GM12878 (cell line): Measurements from ENCODE around the gene TESPA1. TPM values are rescaled to one million over a fixed set of nuclear protein-coding genes. Genes with fewer than 3 reads are reported as not detected.

Source experiments
- ATAC-seq: fragments of 200-7000 bp; cut with Tn5 transposase; 3 replicates; pipeline ENCODE4 v1.9.1; 2020; ENCODE audit warnings: mild to moderate bottlenecking, moderate library complexity
- BruUV-seq: library from RNA; stranded (reverse); fragments of 400-500 nt; replicated peaks from 2 replicates; lab custom pipeline; 2021; lab: Mats Ljungman, UMichigan
- CTCF ChIA-PET: fragments of 300-600 bp; sonication (Branson Sonifier 250); formaldehyde crosslinking; extraction: SDS; loops from one replicate; lab custom pipeline; 2021; ENCODE audit warnings: inconsistent platforms; lab: Yijun Ruan, JAX
- POLR2A ChIA-PET: fragments of 350-600 bp; formaldehyde crosslinking; extraction: SDS; loops from one replicate; lab custom pipeline; 2021; ENCODE audit warnings: inconsistent platforms; lab: Charles Lee
- RAD21 ChIA-PET: fragments of 300-600 bp; sonication (Branson Sonifier 250); formaldehyde crosslinking; loops from one replicate; lab custom pipeline; 2023; ENCODE audit warnings: antibody characterized with exemption; ENCODE audit not compliant: unreplicated experiment; lab: Charles Lee
- SMC1A ChIA-PET: fragments of 300-600 bp; sonication (Branson Sonifier 250); formaldehyde crosslinking; loops from one replicate; lab custom pipeline; 2023; ENCODE audit not compliant: unreplicated experiment, uncharacterized antibody; lab: Charles Lee
- DNase-seq: peaks from one replicate; pipeline ENCODE4 v3.0.0-alpha.2; 2011; ENCODE audit warnings: low read depth, low spot score
- FAIRE-seq: peaks from 3 replicates; lab custom pipeline; 2011; peaks lifted over from hg19 to GRCh38; lab: Jason Lieb, UNC
- H2AFZ ChIP-seq: 2 replicates; pipeline ENCODE4 v1.6.0; 2011; ENCODE audit warnings: low read depth, low read length, control low read depth; ENCODE audit not compliant: control insufficient read depth
- H3K27ac ChIP-seq: 2 replicates; pipeline ENCODE4 v1.5.1; 2011; ENCODE audit warnings: control low read depth; ENCODE audit not compliant: control insufficient read depth, insufficient read depth
- H3K27me3 ChIP-seq, 2 experiments: replicated peaks in 1 of 2; 2 replicates each; pipeline versions ENCODE4 v1.6.0 to v1.6.1; 2011; ENCODE audit warnings: low read length in 1 of 2; ENCODE audit not compliant: control insufficient read depth in 2 of 2, insufficient read depth in 2 of 2
- H3K36me3 ChIP-seq, 2 experiments: 2 replicates each; pipeline ENCODE4 v1.5.1; 2011; ENCODE audit warnings: low read length in 1 of 2; ENCODE audit not compliant: control insufficient read depth in 2 of 2, insufficient read depth in 2 of 2
- H3K4me1 ChIP-seq: 2 replicates; pipeline ENCODE4 v1.6.1; 2011; ENCODE audit warnings: mild to moderate bottlenecking, low read length, moderate library complexity, mixed read lengths; ENCODE audit not compliant: control insufficient read depth, insufficient read depth
- H3K4me2 ChIP-seq: 2 replicates; pipeline ENCODE4 v1.6.0; 2011; ENCODE audit warnings: control low read depth; ENCODE audit not compliant: control insufficient read depth, insufficient read depth
- H3K4me3 ChIP-seq: fragments of 200-600 bp; sonication (generic); 2 replicates; pipeline ENCODE4 v1.5.1; 2016
- H3K79me2 ChIP-seq: 2 replicates; pipeline ENCODE4 v1.6.0; 2011; ENCODE audit warnings: low read length; ENCODE audit not compliant: control insufficient read depth, insufficient read depth
- H3K9ac ChIP-seq: 2 replicates; pipeline ENCODE4 v1.8.0; 2011; ENCODE audit warnings: low read length, control low read depth, mixed read lengths; ENCODE audit not compliant: control insufficient read depth, insufficient read depth
- H3K9me3 ChIP-seq: replicated peaks from 3 replicates; pipeline ENCODE4 v1.5.1; 2011; ENCODE audit warnings: mild to moderate bottlenecking, low read length; ENCODE audit not compliant: control insufficient read depth, insufficient read depth
- H4K20me1 ChIP-seq: 2 replicates; pipeline ENCODE4 v1.6.0; 2011; ENCODE audit not compliant: control insufficient read depth, insufficient read depth
- CHD1 ChIP-seq: IDR thresholded peaks from 2 replicates; pipeline ENCODE4 v1.6.1; 2012; ENCODE audit warnings: low read depth, low read length, improper control_type of control experiment
- EZH2 ChIP-seq: IDR thresholded peaks from 2 replicates; pipeline ENCODE4 v1.6.1; 2012; ENCODE audit warnings: low read depth, mild to moderate bottlenecking, control low read depth, inconsistent platforms, low read length, borderline replicate concordance; ENCODE audit not compliant: control insufficient read depth
- IKZF2 ChIP-seq, 2 experiments: fragments of 450-650 bp; IDR thresholded peaks; 2 replicates each; pipeline ENCODE4 v1.6.1; 2017; ENCODE audit warnings: mild to moderate bottlenecking in 2 of 2, moderate library complexity in 2 of 2
- KAT2A ChIP-seq: conservative IDR thresholded peaks from 2 replicates; pipeline ENCODE4 v1.6.1; 2011; ENCODE audit warnings: low read depth, low read length; ENCODE audit not compliant: control insufficient read depth
- STAT1 ChIP-seq: fragments of 450-650 bp; conservative IDR thresholded peaks from 2 replicates; pipeline ENCODE4 v1.6.1; 2014; ENCODE audit warnings: antibody characterized with exemption, mild to moderate bottlenecking
- TCF3 ChIP-seq: IDR thresholded peaks from 2 replicates; pipeline ENCODE4 v1.6.1; 2012; ENCODE audit warnings: low read depth, mild to moderate bottlenecking, low read length, borderline replicate concordance; ENCODE audit not compliant: insufficient read depth
- YY1 ChIP-seq: IDR thresholded peaks from 2 replicates; pipeline ENCODE4 v1.6.1; 2011; ENCODE audit warnings: low read depth, mild to moderate bottlenecking, low read length
- ZNF274 ChIP-seq: IDR thresholded peaks from one replicate; pipeline ENCODE4 v1.8.0; 2011; ENCODE audit not compliant: insufficient read length, insufficient read depth
- WGBS: methylation state at CpG from one replicate; pipeline ENCODE4 v1.1.6; 2016; ENCODE audit warnings: low lambda C conversion rate; ENCODE audit not compliant: insufficient replicate concordance, insufficient coverage; ENCODE audit errors: missing lambda C conversion rate; 5-methylcytosine and 5-hydroxymethylcytosine counted together
- in situ Hi-C: fragments of 300-500 bp; cut with MboI; formaldehyde crosslinking; loops from 9 replicates; pipeline ENCODE4 v1.14.3; 2018; ENCODE audit warnings: mixed read lengths
- intact Hi-C: fragments of 100-400 bp; cut with micrococcal nuclease; formaldehyde crosslinking; loops from one replicate; pipeline ENCODE4 v1.14.2; 2022; ENCODE audit not compliant: unreplicated experiment
- polyA plus RNA-seq, 11 experiments: library from polyadenylated mRNA; depleted of rRNA in 4 of 11; unstranded in 6 of 11; stranded (reverse) in 5 of 11; fragments of >200 nt; fragmentation: Nextera tagmentation in 4 of 11; fragmentation: Illumina TruSeq in 1 of 11; extraction: Ambion mirVana in 4 of 11; extraction: Trizol in 1 of 11; gene quantifications; 1 replicate in 1 of 11; 2 replicates in 10 of 11; pipeline versions ENCODE4 v1.2.1 to v1.2.3, GENCODE V29; 2011 to 2016; ENCODE audit warnings: inconsistent platforms in 2 of 11, missing spikeins in 2 of 11, low read depth in 1 of 11
- total RNA-seq, 4 experiments: library from RNA; depleted of rRNA in 3 of 4; stranded (reverse); fragments of >200 nt in 3 of 4; fragmentation: Illumina TruSeq in 1 of 4; extraction: Trizol in 1 of 4; gene quantifications; 2 replicates each; pipeline versions ENCODE4 v1.2.1 to v1.2.3, GENCODE V29; 2013 to 2021
- TF ChIP-seq, protein P1 (sequence below): fragments of 450-650 bp; IDR thresholded peaks from 2 replicates; pipeline ENCODE4 v1.6.1; 2017; ENCODE audit warnings: borderline replicate concordance
- TF ChIP-seq, protein P2 (sequence below): fragments of 450-650 bp; IDR thresholded peaks from 2 replicates; pipeline ENCODE4 v1.6.1; 2017; ENCODE audit warnings: low read depth, mild to moderate bottlenecking, moderate library complexity
- TF ChIP-seq, protein P3 (sequence below): fragments of 450-650 bp; IDR thresholded peaks from 2 replicates; pipeline ENCODE4 v1.6.1; 2018; ENCODE audit warnings: mild to moderate bottlenecking, low read depth, moderate library complexity; ENCODE audit not compliant: partially characterized antibody
- TF ChIP-seq, protein P4 (sequence below): IDR thresholded peaks from 2 replicates; pipeline ENCODE4 v1.6.1; 2011; ENCODE audit warnings: borderline replicate concordance, low read depth, mild to moderate bottlenecking, moderate library complexity, mixed read lengths, low read length; ENCODE audit not compliant: insufficient read depth; ENCODE audit errors: extremely low read length
- TF ChIP-seq, protein P5 (sequence below): fragments of 450-650 bp; IDR thresholded peaks from 2 replicates; pipeline ENCODE4 v1.6.1; 2016; ENCODE audit warnings: mild to moderate bottlenecking

TESPA1 gene
- total and polyA plus RNA-seq, 10 of the 15 experiments (the other 5 are each of a cell fraction or from before 2014, with no cell fraction given), result 13.8 to 56.2 (median 23.9) TPM

DNA sequence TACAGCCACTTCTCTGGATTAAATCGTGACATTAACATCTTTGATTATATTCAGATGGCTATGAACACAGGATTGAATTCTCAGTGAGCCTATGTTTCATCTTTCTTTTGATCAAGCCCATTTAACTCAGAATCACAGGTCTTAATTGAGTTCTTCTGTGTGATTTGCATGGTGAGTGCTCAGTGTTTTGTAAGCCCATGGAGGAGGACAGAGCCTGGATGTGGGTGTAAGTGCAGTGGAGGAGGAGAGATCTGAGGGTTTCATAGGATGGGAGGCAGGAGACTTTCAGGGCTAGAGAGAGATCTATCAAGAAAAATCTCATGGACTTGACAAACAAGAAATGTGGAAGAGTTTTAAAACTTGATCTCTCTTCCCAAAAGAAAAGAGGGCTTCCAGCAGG lies 5.3 kb upstream of the TESPA1 start:
- Histone ChIP-seq H3K36me3 (no peaks in the 10 kb centered on the region), H3K27ac (no peak overlapping the region), H3K27me3 (no peaks in the 10 kb centered on the region), H3K4me2 (no peak overlapping the region), H3K9ac (no peak overlapping the region), H3K4me1 (peaks cover 32% of the 10 kb centered on the region), H3K4me3 (no peak overlapping the region), H3K79me2 (no peaks in the 10 kb centered on the region; the same call in 1 of the 2 replicates), H4K20me1 (no peaks in the 10 kb centered on the region), H3K9me3 (no peaks in the 10 kb centered on the region; the same call in 2 of the 3 replicates), H2AFZ (no peak overlapping the region)
- ChIA-PET RAD21 (no interaction called here), POLR2A (no interaction called here), CTCF (interaction anchor here (1.1 kb wide), 1 partner anchor 83 kb away, joined by 3 read pairs; no protein-coding TSS in a partner anchor), SMC1A (no interaction called here)
- no peak for FAIRE-seq
- TF ChIP-seq, protein P1, sequence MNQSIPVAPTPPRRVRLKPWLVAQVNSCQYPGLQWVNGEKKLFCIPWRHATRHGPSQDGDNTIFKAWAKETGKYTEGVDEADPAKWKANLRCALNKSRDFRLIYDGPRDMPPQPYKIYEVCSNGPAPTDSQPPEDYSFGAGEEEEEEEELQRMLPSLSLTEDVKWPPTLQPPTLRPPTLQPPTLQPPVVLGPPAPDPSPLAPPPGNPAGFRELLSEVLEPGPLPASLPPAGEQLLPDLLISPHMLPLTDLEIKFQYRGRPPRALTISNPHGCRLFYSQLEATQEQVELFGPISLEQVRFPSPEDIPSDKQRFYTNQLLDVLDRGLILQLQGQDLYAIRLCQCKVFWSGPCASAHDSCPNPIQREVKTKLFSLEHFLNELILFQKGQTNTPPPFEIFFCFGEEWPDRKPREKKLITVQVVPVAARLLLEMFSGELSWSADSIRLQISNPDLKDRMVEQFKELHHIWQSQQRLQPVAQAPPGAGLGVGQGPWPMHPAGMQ, result no peak
- TF ChIP-seq YY1 (no peak), TCF3 (no peak), IKZF2 (IDR thresholded peaks at IDR 0.05) (no peak), ZNF274 (no peak), EZH2 (no peak), CHD1 (no peak), STAT1 (no peak), KAT2A (no peak)
- TF ChIP-seq, protein P2, sequence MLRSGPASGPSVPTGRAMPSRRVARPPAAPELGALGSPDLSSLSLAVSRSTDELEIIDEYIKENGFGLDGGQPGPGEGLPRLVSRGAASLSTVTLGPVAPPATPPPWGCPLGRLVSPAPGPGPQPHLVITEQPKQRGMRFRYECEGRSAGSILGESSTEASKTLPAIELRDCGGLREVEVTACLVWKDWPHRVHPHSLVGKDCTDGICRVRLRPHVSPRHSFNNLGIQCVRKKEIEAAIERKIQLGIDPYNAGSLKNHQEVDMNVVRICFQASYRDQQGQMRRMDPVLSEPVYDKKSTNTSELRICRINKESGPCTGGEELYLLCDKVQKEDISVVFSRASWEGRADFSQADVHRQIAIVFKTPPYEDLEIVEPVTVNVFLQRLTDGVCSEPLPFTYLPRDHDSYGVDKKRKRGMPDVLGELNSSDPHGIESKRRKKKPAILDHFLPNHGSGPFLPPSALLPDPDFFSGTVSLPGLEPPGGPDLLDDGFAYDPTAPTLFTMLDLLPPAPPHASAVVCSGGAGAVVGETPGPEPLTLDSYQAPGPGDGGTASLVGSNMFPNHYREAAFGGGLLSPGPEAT, result no peak
- TF ChIP-seq, protein P3, sequence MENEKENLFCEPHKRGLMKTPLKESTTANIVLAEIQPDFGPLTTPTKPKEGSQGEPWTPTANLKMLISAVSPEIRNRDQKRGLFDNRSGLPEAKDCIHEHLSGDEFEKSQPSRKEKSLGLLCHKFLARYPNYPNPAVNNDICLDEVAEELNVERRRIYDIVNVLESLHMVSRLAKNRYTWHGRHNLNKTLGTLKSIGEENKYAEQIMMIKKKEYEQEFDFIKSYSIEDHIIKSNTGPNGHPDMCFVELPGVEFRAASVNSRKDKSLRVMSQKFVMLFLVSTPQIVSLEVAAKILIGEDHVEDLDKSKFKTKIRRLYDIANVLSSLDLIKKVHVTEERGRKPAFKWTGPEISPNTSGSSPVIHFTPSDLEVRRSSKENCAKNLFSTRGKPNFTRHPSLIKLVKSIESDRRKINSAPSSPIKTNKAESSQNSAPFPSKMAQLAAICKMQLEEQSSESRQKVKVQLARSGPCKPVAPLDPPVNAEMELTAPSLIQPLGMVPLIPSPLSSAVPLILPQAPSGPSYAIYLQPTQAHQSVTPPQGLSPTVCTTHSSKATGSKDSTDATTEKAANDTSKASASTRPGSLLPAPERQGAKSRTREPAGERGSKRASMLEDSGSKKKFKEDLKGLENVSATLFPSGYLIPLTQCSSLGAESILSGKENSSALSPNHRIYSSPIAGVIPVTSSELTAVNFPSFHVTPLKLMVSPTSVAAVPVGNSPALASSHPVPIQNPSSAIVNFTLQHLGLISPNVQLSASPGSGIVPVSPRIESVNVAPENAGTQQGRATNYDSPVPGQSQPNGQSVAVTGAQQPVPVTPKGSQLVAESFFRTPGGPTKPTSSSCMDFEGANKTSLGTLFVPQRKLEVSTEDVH, result no peak
- TF ChIP-seq, protein P4, sequence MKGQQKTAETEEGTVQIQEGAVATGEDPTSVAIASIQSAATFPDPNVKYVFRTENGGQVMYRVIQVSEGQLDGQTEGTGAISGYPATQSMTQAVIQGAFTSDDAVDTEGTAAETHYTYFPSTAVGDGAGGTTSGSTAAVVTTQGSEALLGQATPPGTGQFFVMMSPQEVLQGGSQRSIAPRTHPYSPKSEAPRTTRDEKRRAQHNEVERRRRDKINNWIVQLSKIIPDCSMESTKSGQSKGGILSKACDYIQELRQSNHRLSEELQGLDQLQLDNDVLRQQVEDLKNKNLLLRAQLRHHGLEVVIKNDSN, result no peak
- TF ChIP-seq, protein P5, sequence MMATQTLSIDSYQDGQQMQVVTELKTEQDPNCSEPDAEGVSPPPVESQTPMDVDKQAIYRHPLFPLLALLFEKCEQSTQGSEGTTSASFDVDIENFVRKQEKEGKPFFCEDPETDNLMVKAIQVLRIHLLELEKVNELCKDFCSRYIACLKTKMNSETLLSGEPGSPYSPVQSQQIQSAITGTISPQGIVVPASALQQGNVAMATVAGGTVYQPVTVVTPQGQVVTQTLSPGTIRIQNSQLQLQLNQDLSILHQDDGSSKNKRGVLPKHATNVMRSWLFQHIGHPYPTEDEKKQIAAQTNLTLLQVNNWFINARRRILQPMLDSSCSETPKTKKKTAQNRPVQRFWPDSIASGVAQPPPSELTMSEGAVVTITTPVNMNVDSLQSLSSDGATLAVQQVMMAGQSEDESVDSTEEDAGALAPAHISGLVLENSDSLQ, result no peak
- intact Hi-C loops (loop anchor here (5.0 to 10.0 kb wide), 2 partner anchors 243 to 635 kb away; no protein-coding TSS in a partner anchor), in situ Hi-C loops (loop anchor here (5.0 kb wide), 1 partner anchor 82 kb away; no protein-coding TSS in a partner anchor)
- ATAC-seq, result no peak
- WGBS, result 93% methylated on average over 1 of the region's 1 CpG
- BruUV-seq, result no TSS peak
- no peak for DNase-seq
